WTC11 (cell line): ENCODE results near the gene TMOD3. TPM values are rescaled to one million over a fixed set of nuclear protein-coding genes. Genes with fewer than 3 reads are reported as not detected.

Source experiments
- ATAC-seq: fragments of 200-7000 bp; cut with Tn5 transposase; 2 replicates; pipeline ENCODE4 v1.10.0; 2021; ENCODE audit warnings: mild to moderate bottlenecking, moderate library complexity
- CTCF ChIA-PET: fragments of 300-600 bp; sonication (Branson Sonifier 250); formaldehyde crosslinking; loops from one replicate; lab custom pipeline; 2021; ENCODE audit warnings: antibody characterized with exemption; lab: Charles Lee
- POLR2A ChIA-PET: fragments of 350-600 bp; sonication (Branson Sonifier 250); formaldehyde crosslinking; loops from one replicate; lab custom pipeline; 2021; ENCODE audit warnings: antibody characterized with exemption; lab: Charles Lee
- DNase-seq: peaks from one replicate; pipeline ENCODE4 v3.0.0; 2021; ENCODE audit warnings: low spot score
- H3K27ac Mint-ChIP-seq: 2 replicates; pipeline ENCODE4 v1.8.0; 2021; ENCODE audit warnings: mixed read lengths
- H3K27me3 Mint-ChIP-seq: 2 replicates; pipeline ENCODE4 v1.8.0; 2021; ENCODE audit warnings: low read depth, mild to moderate bottlenecking, moderate library complexity, mixed read lengths
- H3K36me3 Mint-ChIP-seq: 2 replicates; pipeline ENCODE4 v1.8.0; 2021; ENCODE audit warnings: mixed read lengths
- H3K4me1 Mint-ChIP-seq: 2 replicates; pipeline ENCODE4 v1.8.0; 2022; ENCODE audit warnings: mixed read lengths
- H3K4me3 Mint-ChIP-seq: 2 replicates; pipeline ENCODE4 v1.8.0; 2021; ENCODE audit warnings: mild to moderate bottlenecking, moderate library complexity, mixed read lengths
- H3K9me3 Mint-ChIP-seq: 2 replicates; pipeline ENCODE4 v1.8.0; 2021; ENCODE audit warnings: mixed read lengths
- ARID4B ChIP-seq: sonication (generic); formaldehyde crosslinking; IDR thresholded peaks from 2 replicates; pipeline ENCODE4 v1.8.0; 2023; ENCODE audit warnings: missing genetic modification reagents, mild to moderate bottlenecking, borderline replicate concordance
- ATF1 ChIP-seq: sonication (generic); formaldehyde crosslinking; IDR thresholded peaks from 2 replicates; pipeline ENCODE4 v1.8.1; 2023; ENCODE audit warnings: mild to moderate bottlenecking, moderate library complexity, missing genetic modification reagents
- ATF2 ChIP-seq: sonication (generic); formaldehyde crosslinking; IDR thresholded peaks from 2 replicates; pipeline ENCODE4 v1.8.1; 2022; ENCODE audit warnings: low read depth, missing genetic modification reagents, borderline replicate concordance
- ELF4 ChIP-seq: sonication (generic); formaldehyde crosslinking; IDR thresholded peaks from 2 replicates; pipeline ENCODE4 v1.8.1; 2022; ENCODE audit warnings: low read depth, mild to moderate bottlenecking, moderate library complexity, missing genetic modification reagents
- ETV6 ChIP-seq: sonication (generic); formaldehyde crosslinking; IDR thresholded peaks from 2 replicates; pipeline ENCODE4 v1.8.1; 2022; ENCODE audit warnings: mild to moderate bottlenecking, missing genetic modification reagents
- FOXP1 ChIP-seq: sonication (generic); formaldehyde crosslinking; IDR thresholded peaks from 2 replicates; pipeline ENCODE4 v1.8.0; 2022; ENCODE audit warnings: missing genetic modification reagents, mild to moderate bottlenecking, moderate library complexity, borderline replicate concordance
- GABPB1 ChIP-seq: sonication (generic); formaldehyde crosslinking; IDR thresholded peaks from 2 replicates; pipeline ENCODE4 v1.8.1; 2023; ENCODE audit warnings: mild to moderate bottlenecking, missing genetic modification reagents
- IRF2 ChIP-seq: sonication (generic); formaldehyde crosslinking; IDR thresholded peaks from 2 replicates; pipeline ENCODE4 v1.8.0; 2022; ENCODE audit warnings: low read depth, missing genetic modification reagents, borderline replicate concordance
- KAT7 ChIP-seq: sonication (generic); formaldehyde crosslinking; IDR thresholded peaks from 2 replicates; pipeline ENCODE4 v1.8.1; 2023; ENCODE audit warnings: missing genetic modification reagents, mild to moderate bottlenecking, borderline replicate concordance
- NFYB ChIP-seq: sonication (generic); formaldehyde crosslinking; conservative IDR thresholded peaks from 2 replicates; pipeline ENCODE4 v1.8.0; 2022; ENCODE audit warnings: low read depth, missing genetic modification reagents
- PREB ChIP-seq: sonication (generic); formaldehyde crosslinking; IDR thresholded peaks from 2 replicates; pipeline ENCODE4 v1.8.1; 2022; ENCODE audit warnings: mild to moderate bottlenecking, missing genetic modification reagents, moderate library complexity, borderline replicate concordance
- SMAD4 ChIP-seq: sonication (generic); formaldehyde crosslinking; IDR thresholded peaks from 2 replicates; pipeline ENCODE4 v1.8.0; 2022; ENCODE audit warnings: mild to moderate bottlenecking, missing genetic modification reagents
- TCF7 ChIP-seq: sonication (generic); formaldehyde crosslinking; IDR thresholded peaks from 2 replicates; pipeline ENCODE4 v1.8.0; 2022; ENCODE audit warnings: mild to moderate bottlenecking, low read depth, missing genetic modification reagents, moderate library complexity
- TEAD1 ChIP-seq: sonication (generic); formaldehyde crosslinking; IDR thresholded peaks from 2 replicates; pipeline ENCODE4 v1.8.0; 2022; ENCODE audit warnings: mild to moderate bottlenecking, missing genetic modification reagents
- TEAD4 ChIP-seq: sonication (generic); formaldehyde crosslinking; IDR thresholded peaks from 2 replicates; pipeline ENCODE4 v1.8.0; 2022; ENCODE audit warnings: mild to moderate bottlenecking, missing genetic modification reagents
- USF2 ChIP-seq: sonication (generic); formaldehyde crosslinking; IDR thresholded peaks from 2 replicates; pipeline ENCODE4 v1.8.1; 2023; ENCODE audit warnings: mild to moderate bottlenecking, missing genetic modification reagents, moderate library complexity
- ZNF396 ChIP-seq: fragments of 250-450 bp; sonication (Bioruptor Pico); IDR thresholded peaks from 2 replicates; pipeline ENCODE4 v1.8.0; 2021; ENCODE audit warnings: mild to moderate bottlenecking, moderate library complexity, borderline replicate concordance
- ZNF512 ChIP-seq: sonication (generic); formaldehyde crosslinking; IDR thresholded peaks from 2 replicates; pipeline ENCODE4 v1.8.1; 2022; ENCODE audit warnings: missing genetic modification reagents, borderline replicate concordance
- ZNF671 ChIP-seq: fragments of 250-450 bp; sonication (Bioruptor Pico); IDR thresholded peaks from 2 replicates; pipeline ENCODE4 v1.8.0; 2021; ENCODE audit warnings: mild to moderate bottlenecking
- total RNA-seq: library from RNA; stranded (reverse); gene quantifications from 3 replicates; pipeline ENCODE4 v1.2.3, GENCODE V29; 2021

The TMOD3 gene
- total RNA-seq, 1 experiment from 2014 or later = 40.6 TPM

GRCh38 chr15:51856714-51857380 is 27.4 kb downstream of the TMOD3 start (continued):
- TF ChIP-seq TCF7 (CRISPR knock-in tag) (no peak), GABPB1 (CRISPR knock-in tag) (no peak), SMAD4 (CRISPR knock-in tag) (no peak), USF2 (CRISPR knock-in tag) (no peak), PREB (no peak), ARID4B (CRISPR knock-in tag) (no peak), TEAD4 (CRISPR knock-in tag) (no peak)

GRCh38 chr15:51861557-51862359 is 32.3 kb downstream of the TMOD3 start:
- ATAC-seq (no peak), DNase-seq (no peak)
- CTCF ChIA-PET = interaction anchor here (0.7 to 1.7 kb wide), 2 partner anchors 27 to 68 kb away, joined by 3 to 6 read pairs; no protein-coding TSS in a partner anchor
- TF ChIP-seq ETV6 (no peak), FOXP1 (CRISPR knock-in tag) (no peak), TEAD1 (CRISPR knock-in tag) (no peak), GABPB1 (CRISPR knock-in tag) (no peak), IRF2 (no peak), NFYB (CRISPR knock-in tag) (no peak)
- H3K9me3 Mint-ChIP-seq = no peaks in the 10 kb centered on the region
- peaks cover 38% of the 10 kb centered on the region for H3K4me1 Mint-ChIP-seq
- H3K27me3 Mint-ChIP-seq = no peaks in the 10 kb centered on the region
- no peak overlapping the region; the same call in 1 of the 2 replicates for H3K27ac Mint-ChIP-seq
- H3K4me3 Mint-ChIP-seq = no peak overlapping the region
- peaks cover 9% of the 10 kb centered on the region for H3K36me3 Mint-ChIP-seq
- POLR2A ChIA-PET = no interaction called here

GRCh38 chr15:51863131-51863530 is 33.7 kb downstream of the TMOD3 start:
- peaks cover 9% of the 10 kb centered on the region for H3K36me3 Mint-ChIP-seq
- ATAC-seq = no peak
- peak overlapping the region; percentile 0; the same call in 1 of the 2 replicates for H3K27ac Mint-ChIP-seq
- H3K4me3 Mint-ChIP-seq = no peak overlapping the region
- ChIA-PET POLR2A (no interaction called here), CTCF (interaction anchor here (1.7 kb wide), 1 partner anchor 26 kb away, joined by 6 read pairs; no protein-coding TSS in a partner anchor)
- no peaks in the 10 kb centered on the region for H3K27me3 Mint-ChIP-seq
- peaks cover 37% of the 10 kb centered on the region for H3K4me1 Mint-ChIP-seq
- no peaks in the 10 kb centered on the region for H3K9me3 Mint-ChIP-seq
- no peak for DNase-seq
- TF ChIP-seq ELF4 (CRISPR knock-in tag) (no peak), ZNF512 (no peak), ATF2 (CRISPR knock-in tag) (no peak), ZNF396 (CRISPR knock-in tag) (no peak), IRF2 (no peak), ATF1 (CRISPR knock-in tag) (no peak), KAT7 (CRISPR knock-in tag) (no peak), ZNF671 (no peak)
